ENCODE data around the gene PCGF3.
"Not testable (repeated sequence)": the region's sequence is repeated elsewhere in the genome, so short reads cannot be mapped to it uniquely, and the experiment has no call there.

PCGF3 gene

DNA sequence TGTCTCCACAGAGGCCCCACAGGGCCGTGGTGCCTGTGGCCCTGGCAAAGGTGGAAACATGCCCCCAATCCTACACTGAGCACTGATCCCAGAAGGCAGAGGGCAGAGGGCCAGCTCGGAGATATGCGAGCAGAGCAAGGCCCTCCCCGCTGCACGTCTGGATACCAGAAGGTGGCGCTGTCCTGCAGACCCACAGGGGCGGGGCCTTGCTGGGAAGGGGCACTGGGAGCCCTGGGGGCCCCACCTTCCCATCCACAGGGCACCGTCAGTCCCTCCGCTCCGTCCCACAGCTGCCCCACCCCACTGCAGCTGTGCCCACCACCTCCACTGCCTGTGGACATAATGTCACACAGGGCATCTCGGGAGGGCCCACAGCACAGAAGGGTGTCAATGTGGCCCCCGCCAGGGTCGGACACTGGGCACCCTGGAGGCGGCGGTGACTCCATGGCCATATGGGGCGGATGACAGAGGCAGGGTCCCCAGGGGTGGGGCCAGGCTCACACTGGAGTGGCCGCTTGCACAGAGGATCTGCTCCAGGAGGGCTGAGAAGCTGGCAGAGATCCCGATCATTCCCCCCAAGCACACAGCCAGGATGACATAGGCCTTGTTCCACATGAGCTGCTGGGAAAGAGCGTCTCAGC, 21.5 kb upstream of the PCGF3 start:
- peaks cover 15% of the 10 kb centered on the region for H3K27me3 Mint-ChIP-seq
- no peaks in the 10 kb centered on the region for H3K36me3 Mint-ChIP-seq (ENCODE audit: low read depth)
- H3K27ac Mint-ChIP-seq, result no peak overlapping the region
- H3K9me3 Mint-ChIP-seq, result no peaks in the 10 kb centered on the region
- no peak overlapping the region for H3K4me3 Mint-ChIP-seq
- peak; percentile 56 for DNase-seq
- H3K4me1 Mint-ChIP-seq (ENCODE audit: low read depth), result peaks cover 10% of the 10 kb centered on the region

- H3K4me3 Mint-ChIP-seq, result no peak overlapping the region
- H3K27ac Mint-ChIP-seq, result no peak overlapping the region
- H3K9me3 Mint-ChIP-seq, result no peaks in the 10 kb centered on the region
- no peaks in the 10 kb centered on the region for H3K36me3 Mint-ChIP-seq (ENCODE audit: low read depth)
- DNase-seq, result no peak
- peaks cover 15% of the 10 kb centered on the region for H3K27me3 Mint-ChIP-seq
- H3K4me1 Mint-ChIP-seq (ENCODE audit: low read depth), result peaks cover 10% of the 10 kb centered on the region
Observed at GRCh38 chr4:684623-685327, 20.9 kb upstream of the PCGF3 start.

- Mint-ChIP-seq H3K4me1 (ENCODE audit: low read depth) (peaks cover 3% of the 10 kb centered on the region), H3K4me3 (no peak overlapping the region), H3K36me3 (ENCODE audit: low read depth) (no peaks in the 10 kb centered on the region), H3K27me3 (peaks cover 22% of the 10 kb centered on the region), H3K27ac (no peak overlapping the region), H3K9me3 (no peaks in the 10 kb centered on the region)
- no peak for DNase-seq
Observed at GRCh38 chr4:685679-686412, 19.8 kb upstream of the PCGF3 start.

- DNase-seq, result no peak
- Mint-ChIP-seq H3K9me3 (no peaks in the 10 kb centered on the region), H3K27ac (no peak overlapping the region), H3K36me3 (ENCODE audit: low read depth) (no peaks in the 10 kb centered on the region), H3K27me3 (peaks cover 22% of the 10 kb centered on the region), H3K4me3 (no peak overlapping the region), H3K4me1 (ENCODE audit: low read depth) (peaks cover 2% of the 10 kb centered on the region)
Observed at GRCh38 chr4:686413-687040, 19.1 kb upstream of the PCGF3 start.

DNA sequence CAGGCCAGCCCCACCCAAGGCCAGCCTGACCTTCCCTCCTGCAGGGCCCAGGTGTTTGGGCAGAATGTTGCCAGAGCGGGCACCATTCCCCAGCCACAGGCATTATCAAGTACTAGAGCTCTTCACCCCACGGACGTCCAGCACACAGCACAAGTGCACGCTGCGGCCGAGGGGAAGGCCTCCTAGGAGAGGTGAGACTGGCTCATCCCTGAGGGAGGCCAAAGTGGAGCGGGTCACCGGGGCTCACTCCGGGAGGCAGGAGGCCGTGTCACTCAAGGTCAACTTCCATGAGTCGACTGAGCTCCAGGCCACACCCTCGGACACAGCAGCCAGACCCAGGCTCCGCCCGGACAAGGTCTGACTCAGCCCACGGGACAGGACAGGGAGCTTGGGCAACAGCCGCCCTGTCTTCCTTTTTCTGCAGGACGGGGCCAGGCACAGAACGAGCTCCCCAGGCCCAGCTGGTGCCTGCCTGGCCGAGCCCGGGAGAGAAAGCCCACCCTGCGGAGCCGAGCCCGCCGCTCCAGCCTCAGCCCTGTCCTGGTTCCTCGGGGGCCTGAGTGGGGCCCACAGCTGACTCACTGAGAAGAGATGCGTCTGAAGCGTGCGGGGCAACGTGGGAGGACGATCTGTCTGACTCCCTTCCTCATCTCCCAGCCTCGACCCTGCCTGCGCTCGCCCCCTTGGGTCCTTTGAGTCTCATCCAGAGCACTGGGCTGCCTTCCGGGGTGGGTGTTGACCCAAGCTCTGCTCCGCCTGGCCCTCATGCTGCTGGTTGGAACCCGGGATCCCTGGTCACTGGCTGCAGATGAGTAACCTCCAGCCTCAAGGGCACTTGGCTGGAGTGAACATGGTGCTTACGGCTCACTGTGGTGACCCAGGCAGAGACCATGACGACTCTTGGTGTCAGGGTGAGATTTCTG, 18.3 kb upstream of the PCGF3 start:
- no peaks in the 10 kb centered on the region for H3K36me3 Mint-ChIP-seq (ENCODE audit: low read depth)
- peaks cover 2% of the 10 kb centered on the region for H3K4me1 Mint-ChIP-seq (ENCODE audit: low read depth)
- H3K9me3 Mint-ChIP-seq, result no peaks in the 10 kb centered on the region
- no peak overlapping the region for H3K4me3 Mint-ChIP-seq
- DNase-seq, result no peak
- H3K27ac Mint-ChIP-seq, result no peak overlapping the region
- peaks cover 26% of the 10 kb centered on the region for H3K27me3 Mint-ChIP-seq

DNA sequence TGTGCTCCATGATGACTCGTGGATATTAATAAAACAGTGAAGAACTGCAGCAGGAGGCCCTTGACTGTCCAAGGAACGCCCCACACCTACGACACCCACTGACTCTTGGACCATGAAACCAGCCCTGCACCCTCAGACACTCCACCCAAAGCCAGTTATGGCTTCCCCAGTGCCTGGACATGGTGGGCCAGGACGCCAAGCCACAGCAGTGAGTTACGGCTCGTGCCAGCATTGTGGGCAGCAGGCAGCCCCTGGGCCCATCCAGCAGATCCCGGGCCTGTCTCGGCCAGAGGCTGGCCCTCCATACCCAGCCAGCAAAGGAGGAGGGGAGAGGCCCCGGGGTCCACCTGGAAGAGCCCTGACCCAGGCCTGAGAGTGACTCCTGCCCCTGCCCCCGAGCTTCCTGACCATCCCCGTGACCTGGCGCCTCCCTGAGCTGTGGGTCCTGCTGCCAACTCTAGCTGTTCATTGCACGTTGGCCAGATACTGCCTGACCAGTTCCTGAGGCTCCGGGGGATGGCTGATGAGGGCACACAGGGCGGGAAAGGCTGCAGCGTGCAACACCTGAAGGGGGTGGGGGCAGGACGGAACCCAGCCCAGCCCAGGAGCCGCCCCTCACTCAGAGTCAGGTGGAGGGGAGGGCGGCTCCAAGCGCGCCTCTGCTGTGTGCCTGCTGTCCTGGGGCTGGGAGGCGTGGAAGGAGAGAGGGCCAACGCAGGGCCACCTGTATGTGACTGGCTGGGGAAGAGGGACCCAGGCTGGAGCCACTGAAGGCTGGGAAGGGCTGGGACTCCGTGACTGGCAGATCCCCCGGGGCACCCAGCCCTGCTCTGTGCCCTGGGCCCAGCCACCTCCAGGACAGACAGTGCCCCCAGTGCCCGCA, 17.4 kb upstream of the PCGF3 start:
- Mint-ChIP-seq H3K36me3 (ENCODE audit: low read depth) (no peaks in the 10 kb centered on the region), H3K27me3 (peaks cover 26% of the 10 kb centered on the region), H3K27ac (no peak overlapping the region), H3K4me3 (no peak overlapping the region), H3K9me3 (no peaks in the 10 kb centered on the region), H3K4me1 (ENCODE audit: low read depth) (peaks cover 2% of the 10 kb centered on the region)
- DNase-seq, result no peak

DNA sequence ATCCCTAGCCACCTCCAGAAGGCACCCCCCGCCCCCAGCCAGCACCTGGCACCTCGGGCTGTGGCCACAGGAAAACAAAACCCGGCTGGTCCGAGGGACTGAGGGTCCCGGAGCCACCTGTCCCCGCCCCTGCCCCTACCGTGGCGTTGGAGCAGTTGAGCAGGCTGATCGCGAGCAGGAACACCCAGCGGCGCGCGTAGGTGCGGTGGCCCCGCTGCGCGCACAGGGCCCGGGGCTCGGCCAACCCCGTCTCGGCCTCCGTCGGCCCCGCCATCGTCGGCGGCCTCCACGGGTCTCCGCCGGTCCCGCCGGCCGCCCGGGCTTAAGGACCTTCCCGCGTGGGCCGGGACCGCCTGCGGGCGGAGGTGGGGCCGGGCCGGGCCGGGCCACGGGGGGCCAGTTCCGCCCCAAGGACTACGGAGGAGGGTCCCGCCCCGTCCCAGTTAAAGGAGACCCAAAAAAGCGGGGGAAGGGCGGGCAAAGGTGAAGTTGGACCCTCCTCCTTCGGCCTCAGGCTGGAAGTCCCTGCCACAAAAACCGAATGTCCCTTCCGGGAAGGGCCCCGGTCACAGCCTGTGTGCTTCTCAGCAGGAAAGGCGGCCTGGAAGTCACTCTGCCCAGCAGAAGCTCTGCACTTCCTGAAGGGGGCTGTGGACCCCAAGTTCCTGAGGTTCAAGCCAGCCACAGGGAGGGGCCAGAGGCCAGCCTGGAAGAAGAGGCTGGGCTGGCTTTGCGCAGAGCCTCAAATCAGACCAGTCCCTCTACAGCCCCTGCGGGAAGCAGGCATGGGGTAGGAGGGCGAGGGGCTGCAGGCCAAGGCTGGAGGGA, 16.6 kb upstream of the PCGF3 start, which contains the start of gene SLC49A3:
Gene SLC49A3 (minus strand): TSS at position 298 of the 828 bp plus-strand sequence. CDS start 24 bp downstream, at position 274.
- no peaks in the 10 kb centered on the region for H3K9me3 Mint-ChIP-seq
- no peak within 1 kb of the TSS for H3K27ac Mint-ChIP-seq
- H3K4me1 Mint-ChIP-seq (ENCODE audit: low read depth), result peaks cover 2% of the 10 kb centered on the region
- no peaks in the 10 kb centered on the region for H3K36me3 Mint-ChIP-seq (ENCODE audit: low read depth)
- DNase-seq, result no peak
- no peak within 1 kb of the TSS for H3K4me3 Mint-ChIP-seq
- peaks cover 26% of the 10 kb centered on the region for H3K27me3 Mint-ChIP-seq

DNA sequence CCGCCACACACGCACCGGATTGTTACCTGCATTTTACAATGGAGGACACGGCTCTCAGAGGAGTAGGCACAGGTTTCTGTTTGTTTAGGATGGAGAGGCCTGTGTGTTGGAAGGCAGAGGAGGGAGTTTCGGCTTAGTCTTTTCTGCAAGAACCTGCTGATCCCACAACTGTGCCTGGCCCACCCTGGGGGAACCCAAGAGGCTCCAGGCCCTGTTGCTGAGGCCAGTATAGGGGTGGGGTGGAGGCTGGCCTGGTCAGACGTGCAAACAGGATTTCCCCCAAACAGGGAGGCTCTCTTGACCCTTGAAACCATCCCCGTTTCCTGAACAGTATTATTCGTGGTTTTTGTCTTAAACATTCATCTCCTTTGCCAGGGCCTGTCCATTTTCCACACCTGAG, 15.9 kb upstream of the PCGF3 start:
- no peak for DNase-seq
- peaks cover 26% of the 10 kb centered on the region for H3K27me3 Mint-ChIP-seq
- no peaks in the 10 kb centered on the region for H3K36me3 Mint-ChIP-seq (ENCODE audit: low read depth)
- no peak overlapping the region for H3K27ac Mint-ChIP-seq
- H3K9me3 Mint-ChIP-seq, result no peaks in the 10 kb centered on the region
- H3K4me3 Mint-ChIP-seq, result no peak overlapping the region
- peaks cover 2% of the 10 kb centered on the region for H3K4me1 Mint-ChIP-seq (ENCODE audit: low read depth)

DNA sequence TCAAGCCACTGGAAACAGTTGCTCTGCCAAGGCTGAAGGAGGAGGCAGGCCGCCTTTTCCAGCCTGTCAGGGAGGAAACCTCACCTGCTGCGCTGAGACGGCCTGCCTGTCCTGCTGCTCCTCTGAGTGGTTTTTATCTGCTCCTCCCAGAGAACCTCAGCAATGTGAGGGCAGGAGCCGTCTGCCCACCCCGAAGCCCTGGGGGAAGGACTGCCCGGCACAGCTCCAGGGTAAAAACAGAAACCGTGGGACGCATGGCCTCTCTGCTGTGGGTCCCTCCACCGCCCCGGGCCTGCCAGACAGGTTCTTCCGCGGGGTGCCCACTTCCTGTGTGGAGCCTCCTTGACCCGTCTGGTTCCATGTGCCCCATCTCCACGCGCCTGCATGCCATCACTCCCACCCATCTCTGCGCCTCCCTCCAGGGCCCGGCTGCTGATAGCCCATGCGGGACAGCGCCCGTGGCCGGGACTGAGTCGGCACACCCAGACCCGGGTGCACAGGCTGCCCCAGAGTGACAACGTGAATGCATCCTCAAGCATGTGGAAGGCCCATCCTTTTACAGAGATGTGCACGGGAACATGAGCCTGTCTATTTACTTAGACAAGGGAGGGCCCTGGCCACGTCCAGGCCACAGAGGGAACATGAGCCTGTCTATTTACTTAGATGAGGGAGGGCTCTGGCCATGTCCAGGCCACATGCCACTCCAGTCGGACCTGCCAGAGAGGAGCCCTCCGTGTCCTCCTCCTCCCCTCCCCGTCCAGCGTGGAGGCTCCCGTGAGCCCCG, 12.7 kb upstream of the PCGF3 start:
- Mint-ChIP-seq H3K9me3 (no peaks in the 10 kb centered on the region), H3K27ac (no peak overlapping the region)
- DNase-seq, result no peak

DNA sequence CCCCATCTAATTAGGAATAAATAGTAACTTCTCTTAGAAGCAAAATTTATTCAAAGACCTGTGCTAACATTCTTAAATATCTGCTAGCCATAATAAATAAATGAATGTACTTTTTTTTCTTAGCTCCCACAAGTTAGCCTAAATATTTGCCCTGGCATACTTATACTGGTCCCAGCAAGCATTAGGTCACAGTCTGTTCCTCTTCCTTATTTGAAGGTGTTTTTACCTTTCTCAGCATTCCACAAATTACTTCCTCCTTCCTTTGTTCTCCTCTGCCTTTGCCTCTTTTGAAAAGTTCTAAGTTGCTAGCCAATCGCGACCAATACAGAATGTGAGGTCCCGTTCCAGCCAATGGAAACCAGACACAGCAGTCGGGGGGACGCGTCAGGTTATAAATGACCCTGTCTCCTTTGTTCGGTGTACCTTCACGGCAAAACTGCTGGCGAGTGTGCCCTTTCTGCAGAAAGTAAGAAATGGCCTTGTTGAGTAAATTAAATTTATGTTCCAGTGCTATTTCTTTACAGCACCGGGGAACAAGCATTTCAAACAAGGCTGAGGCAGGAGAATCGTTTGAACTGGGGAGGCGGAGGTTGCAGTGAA, 11.2 kb upstream of the PCGF3 start:
- DNase-seq; H3K4me3 Mint-ChIP-seq; H3K36me3 Mint-ChIP-seq (ENCODE audit: low read depth); H3K4me1 Mint-ChIP-seq (ENCODE audit: low read depth); H3K27ac Mint-ChIP-seq; H3K9me3 Mint-ChIP-seq: not testable (repeated sequence)
- peaks cover 13% of the 10 kb centered on the region for H3K27me3 Mint-ChIP-seq

More for the DNA sequence above, 12.7 kb upstream of the PCGF3 start:
- Mint-ChIP-seq H3K27me3 (peaks cover 16% of the 10 kb centered on the region), H3K4me3 (no peak overlapping the region), H3K36me3 (ENCODE audit: low read depth) (no peaks in the 10 kb centered on the region), H3K4me1 (ENCODE audit: low read depth) (no peaks in the 10 kb centered on the region)

GRCh38 chr4:699816-700580, 5.6 kb upstream of the PCGF3 start:
- Mint-ChIP-seq H3K9me3 (no peaks in the 10 kb centered on the region), H3K4me1 (ENCODE audit: low read depth) (peaks cover 16% of the 10 kb centered on the region), H3K36me3 (ENCODE audit: low read depth) (no peaks in the 10 kb centered on the region), H3K4me3 (no peak overlapping the region), H3K27ac (no peak overlapping the region), H3K27me3 (peaks cover under 1% of the 10 kb centered on the region)
- DNase-seq, result no peak

Measured in activated T-cell treated with anti-CD3 and anti-CD28 coated beads, Interleukin-2, amount 50 U/mL, for 24 hours (primary cell).